KMS-11 (cell line): ENCODE data around the gene RANBP3.

Experiments used
- H2AFZ ChIP-seq: fragments of 200-600 bp; sonication (generic); 2 replicates; pipeline ENCODE4 v1.6.1; 2016; ENCODE audit warnings: antibody characterized with exemption, mixed run types, low read depth
- H3K27ac ChIP-seq: fragments of 200-600 bp; sonication (generic); 2 replicates; pipeline ENCODE4 v1.6.1; 2016; ENCODE audit warnings: mild to moderate bottlenecking, mixed run types
- H3K27me3 ChIP-seq: fragments of 200-600 bp; sonication (generic); 2 replicates; pipeline ENCODE4 v1.6.1; 2017; ENCODE audit warnings: mild to moderate bottlenecking, low read depth, mixed run types, moderate library complexity; ENCODE audit not compliant: insufficient read depth
- H3K36me3 ChIP-seq: fragments of 200-600 bp; sonication (generic); 2 replicates; pipeline ENCODE4 v1.6.1; 2017; ENCODE audit warnings: mild to moderate bottlenecking, mixed run types; ENCODE audit not compliant: insufficient read depth
- H3K4me1 ChIP-seq: fragments of 200-600 bp; sonication (generic); 2 replicates; pipeline ENCODE4 v1.6.1; 2016; ENCODE audit warnings: mild to moderate bottlenecking, low read depth, mixed run types; ENCODE audit not compliant: poor library complexity, severe bottlenecking
- H3K4me2 ChIP-seq: fragments of 200-600 bp; sonication (generic); 2 replicates; pipeline ENCODE4 v1.7.0; 2016; ENCODE audit warnings: mild to moderate bottlenecking, mixed run types
- H3K4me3 ChIP-seq: fragments of 200-600 bp; sonication (generic); IDR thresholded peaks from 2 replicates; pipeline ENCODE4 v1.6.1; 2017; ENCODE audit warnings: low read depth, low read length, mixed read lengths; ENCODE audit not compliant: insufficient read depth
- H3K79me2 ChIP-seq: fragments of 200-600 bp; sonication (generic); 2 replicates; pipeline ENCODE4 v1.6.1; 2016; ENCODE audit warnings: low read depth, mixed run types; ENCODE audit not compliant: insufficient read depth
- H3K9ac ChIP-seq: fragments of 200-600 bp; sonication (generic); 2 replicates; pipeline ENCODE4 v1.6.1; 2016; ENCODE audit warnings: mild to moderate bottlenecking, mixed run types
- H4K20me1 ChIP-seq: fragments of 200-600 bp; sonication (generic); 2 replicates; pipeline ENCODE4 v1.6.1; 2016; ENCODE audit warnings: mild to moderate bottlenecking, mixed run types; ENCODE audit not compliant: insufficient read depth
- TF ChIP-seq, protein P1 (sequence below): fragments of 200-600 bp; sonication (generic); conservative IDR thresholded peaks from 2 replicates; pipeline ENCODE4 v1.6.1; 2017; ENCODE audit warnings: low read depth, mild to moderate bottlenecking, antibody characterized with exemption, low read length, moderate library complexity, mixed read lengths

RANBP3 gene

DNA sequence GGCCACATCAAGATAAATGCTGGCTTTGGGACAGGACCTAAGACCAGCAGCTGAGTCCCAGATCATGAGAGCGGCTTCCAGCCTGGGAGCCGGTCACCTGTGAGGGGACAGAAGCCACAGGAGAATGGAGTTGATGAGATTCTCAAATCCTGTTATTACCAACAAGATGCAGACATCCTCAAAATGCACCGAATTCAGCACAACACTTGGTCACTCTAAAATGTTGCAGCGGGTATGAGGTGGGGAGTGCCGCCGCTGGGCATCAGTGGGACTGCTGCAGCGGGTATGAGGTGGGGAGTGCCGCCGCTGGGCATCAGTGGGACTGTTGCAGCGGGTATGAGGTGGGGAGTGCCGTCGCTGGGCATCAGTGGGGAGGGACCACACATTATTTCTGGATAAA lies 21.2 kb downstream of the RANBP3 start:
- H3K27ac ChIP-seq, result no peak overlapping the region
- no peak overlapping the region for H3K9ac ChIP-seq
- H3K4me2 ChIP-seq, result no peak overlapping the region
- H3K27me3 ChIP-seq, result no peaks in the 10 kb centered on the region
- H4K20me1 ChIP-seq, result peaks cover 8% of the 10 kb centered on the region; the same call in 1 of the 2 replicates
- peaks cover 93% of the 10 kb centered on the region for H3K79me2 ChIP-seq
- no peaks in the 10 kb centered on the region for H3K36me3 ChIP-seq
- H2AFZ ChIP-seq, result no peak overlapping the region
- TF ChIP-seq, protein P1, sequence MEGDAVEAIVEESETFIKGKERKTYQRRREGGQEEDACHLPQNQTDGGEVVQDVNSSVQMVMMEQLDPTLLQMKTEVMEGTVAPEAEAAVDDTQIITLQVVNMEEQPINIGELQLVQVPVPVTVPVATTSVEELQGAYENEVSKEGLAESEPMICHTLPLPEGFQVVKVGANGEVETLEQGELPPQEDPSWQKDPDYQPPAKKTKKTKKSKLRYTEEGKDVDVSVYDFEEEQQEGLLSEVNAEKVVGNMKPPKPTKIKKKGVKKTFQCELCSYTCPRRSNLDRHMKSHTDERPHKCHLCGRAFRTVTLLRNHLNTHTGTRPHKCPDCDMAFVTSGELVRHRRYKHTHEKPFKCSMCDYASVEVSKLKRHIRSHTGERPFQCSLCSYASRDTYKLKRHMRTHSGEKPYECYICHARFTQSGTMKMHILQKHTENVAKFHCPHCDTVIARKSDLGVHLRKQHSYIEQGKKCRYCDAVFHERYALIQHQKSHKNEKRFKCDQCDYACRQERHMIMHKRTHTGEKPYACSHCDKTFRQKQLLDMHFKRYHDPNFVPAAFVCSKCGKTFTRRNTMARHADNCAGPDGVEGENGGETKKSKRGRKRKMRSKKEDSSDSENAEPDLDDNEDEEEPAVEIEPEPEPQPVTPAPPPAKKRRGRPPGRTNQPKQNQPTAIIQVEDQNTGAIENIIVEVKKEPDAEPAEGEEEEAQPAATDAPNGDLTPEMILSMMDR, result no peak
- H3K4me3 ChIP-seq, result no peak overlapping the region
- H3K4me1 ChIP-seq, result peaks cover 43% of the 10 kb centered on the region

DNA sequence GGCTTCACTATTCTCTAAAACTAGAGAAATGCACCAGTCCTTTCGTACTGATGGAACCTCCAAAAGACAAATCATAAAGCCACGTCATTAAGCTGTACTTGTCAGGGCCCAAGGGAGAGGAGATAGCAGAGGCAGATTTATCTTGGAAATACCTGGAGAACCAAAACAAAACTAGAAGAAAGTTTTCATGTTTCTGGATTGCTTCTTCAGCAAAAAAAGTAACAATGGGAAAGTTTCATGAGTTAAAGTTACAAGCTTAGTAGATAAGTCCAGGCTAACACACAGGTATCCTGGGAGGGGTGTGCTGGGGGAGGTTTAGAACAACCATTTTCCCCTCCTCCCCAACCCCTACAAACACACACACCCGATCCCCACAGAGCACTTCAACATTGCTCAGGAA lies 21.6 kb downstream of the RANBP3 start:
- TF ChIP-seq, protein P1, result no peak
- Histone ChIP-seq H3K4me3 (no peak overlapping the region), H4K20me1 (peaks cover 8% of the 10 kb centered on the region; the same call in 1 of the 2 replicates), H2AFZ (no peak overlapping the region), H3K79me2 (peaks cover 93% of the 10 kb centered on the region), H3K36me3 (no peaks in the 10 kb centered on the region), H3K4me2 (no peak overlapping the region), H3K27me3 (no peaks in the 10 kb centered on the region), H3K9ac (no peak overlapping the region), H3K4me1 (peaks cover 43% of the 10 kb centered on the region), H3K27ac (no peak overlapping the region)

DNA sequence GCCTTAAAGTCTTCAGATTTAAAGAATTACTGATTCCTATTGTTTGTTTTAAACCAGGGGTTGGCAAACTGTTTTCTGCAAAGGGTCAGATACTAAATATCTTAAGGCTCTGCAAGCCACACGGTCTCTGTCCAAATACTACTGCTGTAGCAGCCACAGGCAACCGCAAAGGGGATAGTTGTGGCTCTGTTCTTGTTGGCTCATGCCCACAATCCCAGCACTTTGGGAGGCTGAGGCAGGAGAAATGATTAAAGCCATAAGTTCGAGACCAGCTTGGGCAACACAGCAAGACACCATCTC lies 22.4 kb downstream of the RANBP3 start:
- Histone ChIP-seq H3K4me2 (0 out of 2 replicates have a peak overlapping the region, but pooled peaks have one; percentile 6), H3K4me1 (peaks cover 43% of the 10 kb centered on the region), H3K79me2 (peaks cover 95% of the 10 kb centered on the region), H3K27me3 (no peaks in the 10 kb centered on the region), H4K20me1 (peaks cover 8% of the 10 kb centered on the region; the same call in 1 of the 2 replicates), H3K27ac (no peak overlapping the region), H3K36me3 (no peaks in the 10 kb centered on the region), H3K4me3 (no peak overlapping the region), H2AFZ (no peak overlapping the region), H3K9ac (no peak overlapping the region)
- TF ChIP-seq, protein P1, result no peak

DNA sequence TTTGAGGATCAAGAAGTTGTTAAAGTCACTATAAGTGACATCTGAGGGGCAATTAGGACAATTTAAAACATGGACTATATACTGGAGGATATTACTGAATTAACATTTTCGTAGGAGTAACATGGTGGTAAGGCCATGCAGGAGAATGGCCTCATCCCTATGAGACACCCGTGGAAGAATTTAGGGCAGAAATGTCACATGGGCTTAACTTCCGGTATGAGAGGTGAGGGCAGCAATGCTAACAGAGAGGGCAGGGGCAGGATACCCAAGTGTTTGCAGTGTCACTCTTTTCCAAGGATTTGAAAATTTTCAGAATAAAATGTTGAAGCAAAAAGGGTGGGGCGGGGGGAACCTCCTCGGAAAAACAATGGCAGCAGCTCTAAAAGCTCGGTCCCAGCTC lies 23.6 kb downstream of the RANBP3 start:
- Histone ChIP-seq H3K27me3 (no peaks in the 10 kb centered on the region), H2AFZ (no peak overlapping the region), H3K27ac (no peak overlapping the region), H3K4me3 (no peak overlapping the region), H4K20me1 (peaks cover 8% of the 10 kb centered on the region; the same call in 1 of the 2 replicates), H3K4me2 (no peak overlapping the region), H3K9ac (no peak overlapping the region), H3K79me2 (peaks cover 87% of the 10 kb centered on the region), H3K4me1 (peaks cover 43% of the 10 kb centered on the region), H3K36me3 (no peaks in the 10 kb centered on the region)
- TF ChIP-seq, protein P1, result no peak
